ENCODE results near the gene MAST1.

- no peak for TF ChIP-seq CTCF (IDR thresholded peaks at IDR 0.05; ENCODE audit: poor library complexity)
- no peak for TF ChIP-seq EZH2 (IDR thresholded peaks at IDR 0.05; ENCODE audit: borderline replicate concordance)
Measured at GRCh38 chr19:12872941-12873890, 34.9 kb downstream of the MAST1 start.

Measured in hepatocyte (in vitro differentiated cells).